ENCODE data around the gene PGBD1.
"Not testable (repeated sequence)": the region's sequence is repeated elsewhere in the genome, so short reads cannot be mapped to it uniquely, and the experiment has no call there.

PGBD1 gene

GRCh38 chr6:28267695-28268059, 13.7 kb upstream of the PGBD1 start:
- DNase-seq (ENCODE audit: low spot score), result no peak

- DNase-seq (ENCODE audit: low spot score), result no peak
Measured at GRCh38 chr6:28269492-28269891, 11.9 kb upstream of the PGBD1 start.

- DNase-seq (ENCODE audit: low spot score), result no peak
Measured at GRCh38 chr6:28274888-28275287, 6.5 kb upstream of the PGBD1 start.

GRCh38 chr6:28277746-28278145, 3.6 kb upstream of the PGBD1 start:
- DNase-seq (ENCODE audit: low spot score), result no peak

- no peak for DNase-seq (ENCODE audit: low spot score)
Measured at GRCh38 chr6:28280595-28281287, 631 bp upstream of the PGBD1 start.

DNA sequence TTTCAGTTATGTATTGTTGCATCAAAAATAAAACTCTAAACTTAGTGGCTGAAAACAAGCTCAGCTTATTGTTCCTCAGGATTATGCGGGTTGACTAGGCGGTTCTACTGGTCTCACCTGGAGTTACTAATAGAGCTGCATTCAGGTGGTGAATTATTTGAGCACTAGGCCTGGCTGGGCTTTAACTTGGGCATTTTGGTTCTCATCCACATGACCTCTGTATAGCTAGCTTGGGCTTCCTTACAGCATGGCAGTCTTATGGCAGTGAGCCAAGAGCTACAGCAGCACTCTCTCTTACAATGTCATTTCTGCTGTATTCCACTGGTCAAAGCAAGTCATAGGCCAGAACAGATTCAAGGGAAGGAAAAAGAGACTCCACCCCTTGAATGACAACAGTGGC, 1.6 kb downstream of the PGBD1 start:
- DNase-seq (ENCODE audit: low spot score), result no peak

- no peak for DNase-seq (ENCODE audit: low spot score)
Measured at GRCh38 chr6:28291573-28291972, 10.2 kb downstream of the PGBD1 start.

- DNase-seq (ENCODE audit: low spot score), result no peak
Measured at GRCh38 chr6:28295326-28295725, 14.0 kb downstream of the PGBD1 start.

GRCh38 chr6:28296520-28297060, 15.2 kb downstream of the PGBD1 start:
- DNase-seq (ENCODE audit: low spot score), result no peak

DNA sequence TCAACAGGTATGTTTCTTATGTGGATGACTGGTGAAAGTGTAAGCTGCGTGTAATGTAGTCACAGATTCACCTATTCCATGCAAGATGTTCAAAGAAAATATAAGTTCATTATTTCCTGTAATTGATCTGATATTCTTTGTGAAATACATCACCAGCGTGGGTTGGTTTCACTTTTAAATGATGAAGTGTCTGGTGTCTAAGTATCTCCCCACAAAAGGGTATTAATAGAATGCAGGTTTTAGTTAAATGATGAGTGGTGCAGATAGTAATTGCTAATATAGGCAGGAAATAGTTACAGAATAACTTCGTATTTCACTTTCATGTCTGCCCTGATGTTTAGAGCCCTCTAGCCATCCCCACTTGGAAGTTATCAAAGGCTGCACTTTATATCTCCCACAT, 22.2 kb downstream of the PGBD1 start:
- DNase-seq (ENCODE audit: low spot score), result no peak

GRCh38 chr6:28306363-28306762, 25.0 kb downstream of the PGBD1 start:
- DNase-seq (ENCODE audit: low spot score), result not testable (repeated sequence)

- DNase-seq (ENCODE audit: low spot score), result no peak
Measured at GRCh38 chr6:28311139-28311823, 29.9 kb downstream of the PGBD1 start.

DNA sequence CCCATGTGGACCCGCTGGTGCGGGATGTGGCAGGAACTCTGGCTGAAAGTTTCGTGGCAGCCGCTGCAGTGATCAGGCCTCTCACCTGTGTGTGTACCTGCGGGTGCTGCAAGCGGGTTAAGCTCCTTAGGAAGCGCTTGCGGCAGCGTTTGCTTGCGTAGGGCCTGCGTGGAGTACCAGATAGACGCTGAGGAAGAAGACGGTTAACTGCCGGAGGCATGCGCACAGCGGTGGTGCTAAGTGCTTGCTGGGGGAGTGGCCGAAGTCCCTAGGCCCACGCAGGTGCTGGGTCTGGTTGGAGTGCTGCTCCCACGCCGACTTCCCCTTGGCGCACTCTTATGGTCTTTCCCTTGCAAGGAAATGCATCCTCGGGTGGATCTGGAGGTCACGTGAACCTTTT, 31.6 kb downstream of the PGBD1 start:
- DNase-seq (ENCODE audit: low spot score), result no peak

GRCh38 chr6:28315628-28316027, 34.3 kb downstream of the PGBD1 start:
- no peak for DNase-seq (ENCODE audit: low spot score)

- not testable (repeated sequence) for DNase-seq (ENCODE audit: low spot score)
Measured at GRCh38 chr6:28317866-28318265, 36.5 kb downstream of the PGBD1 start.

DNA sequence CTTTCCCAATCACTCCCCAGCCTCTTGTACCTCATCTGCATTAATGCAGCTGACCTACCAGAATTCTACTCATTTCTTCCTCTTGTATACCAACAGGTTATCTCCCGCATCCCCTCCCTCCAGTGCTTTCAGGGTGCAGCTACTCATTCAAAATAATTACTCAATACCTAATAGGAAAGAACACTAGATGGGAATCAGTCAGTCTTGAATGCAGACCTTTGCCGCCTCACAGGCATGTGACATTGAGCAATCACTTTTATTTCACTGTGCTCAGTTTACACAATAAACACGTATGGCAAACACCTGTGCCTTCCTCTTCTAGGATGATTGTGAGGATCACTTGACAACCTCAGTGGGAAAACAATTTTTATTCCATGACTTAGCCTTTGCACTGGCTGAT, 41.3 kb downstream of the PGBD1 start:
- DNase-seq (ENCODE audit: low spot score), result no peak

DNA sequence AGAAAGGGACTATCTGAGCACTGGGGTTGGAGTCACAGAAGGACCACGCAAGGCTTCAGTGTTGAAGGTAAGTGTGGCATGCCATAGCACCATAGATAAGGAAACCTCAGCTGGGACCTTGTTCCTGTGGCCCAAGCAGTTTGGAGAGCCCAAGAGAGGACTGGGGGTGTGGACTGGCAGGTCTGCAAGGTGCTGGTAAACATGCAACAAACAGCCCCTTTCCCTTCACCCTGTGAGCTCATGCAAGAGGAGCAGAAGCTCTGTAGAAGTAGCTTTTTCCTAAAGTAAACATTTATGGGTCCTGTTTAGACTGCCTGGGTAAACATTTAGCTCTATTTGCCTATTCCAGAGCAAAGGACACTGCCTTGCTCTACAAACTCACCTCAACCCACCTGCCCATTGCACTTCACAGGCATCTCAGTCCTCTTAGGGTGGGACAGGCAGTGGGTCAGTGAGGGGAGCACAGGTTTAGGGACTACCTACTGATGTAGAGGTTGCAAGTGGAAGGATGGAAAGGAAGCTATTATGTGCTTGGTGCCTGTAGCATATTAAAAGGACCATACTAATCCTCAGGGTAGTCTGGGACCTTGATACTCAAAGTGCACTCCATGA, 42.5 kb downstream of the PGBD1 start:
- DNase-seq (ENCODE audit: low spot score), result no peak

DNA sequence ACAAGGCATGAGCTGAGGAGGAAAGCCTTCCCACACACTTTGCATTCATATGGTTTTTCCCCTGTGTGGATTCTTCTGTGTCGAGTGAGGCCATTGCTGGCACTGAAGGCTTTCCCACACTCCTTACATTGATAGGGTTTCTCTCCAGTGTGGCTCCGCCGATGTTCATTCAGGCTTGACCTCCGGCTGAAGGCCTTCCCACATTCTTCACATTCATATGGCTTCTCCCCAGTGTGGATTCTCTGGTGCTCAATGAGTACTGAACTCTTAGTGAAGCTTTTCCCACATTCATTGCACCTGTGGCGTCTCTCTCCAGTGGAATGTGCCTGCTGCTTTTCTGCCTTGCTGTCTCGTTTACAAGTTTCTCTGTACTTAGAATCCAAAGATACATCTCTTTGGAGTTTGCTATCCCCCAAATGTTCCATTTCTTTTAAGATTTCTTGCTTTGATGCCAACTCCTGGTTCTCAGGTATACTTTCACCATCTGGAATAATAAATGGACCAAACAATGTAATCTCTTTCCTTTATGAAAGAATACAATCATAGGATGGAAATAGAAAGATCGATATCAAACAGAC, 45.1 kb downstream of the PGBD1 start:
- DNase-seq (ENCODE audit: low spot score), result no peak

GRCh38 chr6:28330041-28330440, 48.7 kb downstream of the PGBD1 start:
- no peak for DNase-seq (ENCODE audit: low spot score)

GRCh38 chr6:28333047-28333446, 51.7 kb downstream of the PGBD1 start:
- DNase-seq (ENCODE audit: low spot score), result no peak

DNA sequence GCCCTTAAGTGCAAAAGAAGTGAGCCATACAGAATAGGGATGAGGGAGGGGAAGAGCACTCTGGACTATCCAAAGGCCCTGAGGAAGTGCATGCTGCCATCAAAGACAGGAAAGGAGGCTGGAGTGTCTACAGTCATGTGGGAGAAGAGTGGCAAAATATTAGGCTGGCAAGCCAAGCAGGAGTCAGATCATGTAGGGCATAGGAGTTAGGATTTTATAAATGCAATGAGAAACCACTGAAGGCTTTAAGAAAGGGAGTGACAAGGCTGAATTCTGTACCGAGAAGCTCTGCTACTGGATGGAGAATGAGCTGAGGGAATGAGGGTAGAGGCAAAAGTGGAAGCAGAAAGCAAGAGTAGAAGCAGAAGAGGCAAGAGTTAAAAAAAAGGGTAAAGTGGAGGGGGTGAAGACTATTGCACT, 52.2 kb downstream of the PGBD1 start:
- no peak for DNase-seq (ENCODE audit: low spot score)

GRCh38 chr6:28334286-28335039, 53.1 kb downstream of the PGBD1 start:
- no peak for DNase-seq (ENCODE audit: low spot score)
